MV-4-11 (cell line): Measurements from ENCODE around the gene CCM2.
"Not testable (repeated sequence)": the region's sequence is repeated elsewhere in the genome, so short reads cannot be mapped to it uniquely, and the experiment has no call there.

ENCODE experiments used
- DNase-seq: peaks from one replicate; lab custom pipeline; 2025; lab: John Stamatoyannopoulos, UW

The CCM2 gene

DNA sequence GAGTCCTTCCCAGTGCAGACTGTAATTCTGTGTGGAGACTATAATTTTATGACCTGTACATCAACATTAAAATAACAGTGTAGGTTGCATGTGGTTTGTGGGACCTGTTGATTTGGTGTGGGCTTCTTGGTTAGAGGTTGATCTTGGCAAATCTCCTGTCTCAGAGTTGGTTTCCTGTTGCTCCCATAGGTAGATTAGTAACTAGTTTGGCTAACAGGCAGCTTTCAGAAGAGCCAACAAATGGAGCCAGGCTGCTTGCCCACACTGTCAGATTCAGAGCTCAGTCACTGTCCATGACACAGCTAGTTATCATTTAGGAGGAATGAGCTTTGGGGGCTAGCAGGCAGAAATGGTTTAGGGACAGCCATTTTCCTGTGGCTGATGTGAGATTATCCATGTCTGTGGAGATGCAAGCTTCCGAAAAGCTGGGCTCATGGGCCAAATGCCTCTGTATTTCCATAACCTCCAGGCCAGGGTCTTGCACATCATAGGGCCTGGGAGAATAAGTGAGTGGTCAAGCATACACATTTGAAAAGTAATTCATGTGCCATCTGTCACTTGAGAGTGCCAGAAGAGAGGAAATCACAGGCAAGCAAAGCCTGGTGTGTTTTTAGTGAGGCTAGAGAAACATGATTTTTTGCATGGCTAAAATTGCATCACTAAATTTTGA is 33.4 kb downstream of the CCM2 start:
- no peak for DNase-seq

DNA sequence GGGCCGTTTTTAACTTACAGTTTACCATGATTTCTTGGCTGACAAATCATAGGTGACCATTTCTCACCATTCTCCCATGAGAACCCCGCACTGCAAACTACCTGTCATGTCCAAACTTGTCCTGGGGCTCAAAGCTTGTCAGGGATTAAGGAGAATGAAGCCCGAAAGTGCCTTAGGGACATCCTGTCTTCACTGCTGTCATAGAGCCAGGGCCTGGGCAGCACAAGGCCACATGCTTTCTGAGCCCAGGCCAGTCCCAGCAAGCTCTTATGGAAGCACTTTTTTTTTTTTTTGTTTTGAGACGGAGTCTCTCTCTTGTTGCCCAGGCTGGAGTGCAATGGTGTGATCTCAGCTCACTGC is 33.9 kb downstream of the CCM2 start:
- DNase-seq = no peak

DNA sequence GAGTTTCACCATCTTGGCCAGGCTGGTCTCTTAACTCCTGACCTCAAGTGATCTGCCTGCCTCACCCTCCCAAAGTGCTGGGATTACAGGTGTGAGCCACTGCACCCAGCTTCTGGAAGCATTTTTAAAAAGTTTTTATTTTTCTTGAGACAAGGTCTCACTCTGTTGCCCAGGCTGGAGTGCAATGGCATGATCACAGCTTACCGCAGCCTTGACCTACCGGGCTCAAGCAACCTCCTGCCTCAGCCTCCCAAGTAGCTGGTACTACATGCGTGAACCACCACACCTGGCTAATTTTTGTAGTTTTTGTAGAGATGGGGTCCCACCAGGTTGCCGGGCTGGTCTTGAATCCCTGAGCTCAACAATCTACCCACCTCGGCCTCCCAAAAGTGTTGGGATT is 34.7 kb downstream of the CCM2 start:
- not testable (repeated sequence) for DNase-seq

DNA sequence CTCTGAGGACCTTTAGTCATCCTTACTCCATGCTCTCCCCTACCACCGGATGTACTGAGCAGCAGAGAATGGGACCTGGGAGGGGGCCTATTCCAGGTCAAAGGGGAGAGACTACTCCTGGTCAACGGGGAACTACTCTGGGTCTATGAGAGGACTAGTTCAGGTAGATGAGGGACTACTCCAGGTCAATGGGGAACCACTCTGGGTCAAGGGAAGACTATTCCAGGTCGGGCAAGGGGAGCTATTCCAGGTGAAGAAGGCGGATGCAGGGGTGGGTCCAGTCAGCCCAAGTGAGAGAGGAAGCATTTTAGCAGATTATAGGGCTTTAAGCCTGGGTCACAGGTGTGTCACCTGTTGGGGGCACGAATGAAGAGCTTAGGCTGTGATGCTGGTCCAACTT is 35.4 kb downstream of the CCM2 start:
- no peak for DNase-seq

DNA sequence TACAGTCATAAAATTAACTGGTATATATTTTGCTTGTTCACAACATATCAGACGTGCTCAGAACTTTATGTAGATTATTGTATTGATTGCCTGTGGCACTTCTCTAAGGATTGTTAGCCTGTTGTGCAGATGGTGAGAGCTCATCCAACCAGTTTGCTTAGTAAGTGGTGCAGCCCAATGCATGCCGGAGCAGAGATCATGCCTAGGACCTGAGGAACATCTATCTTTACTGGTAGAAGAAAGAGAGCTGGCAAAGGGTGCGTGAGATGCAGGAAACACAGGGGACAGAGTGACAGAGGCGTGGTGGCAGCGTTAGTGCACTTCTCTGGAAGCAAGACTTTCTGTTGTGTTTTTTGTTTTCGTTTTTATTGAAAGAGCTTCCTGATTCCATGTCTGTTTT is 35.9 kb downstream of the CCM2 start:
- DNase-seq = no peak

- DNase-seq = no peak
Observed at GRCh38 chr7:45036317-45036716, 36.3 kb downstream of the CCM2 start.

- DNase-seq = no peak
Observed at GRCh38 chr7:45036796-45037195, 36.8 kb downstream of the CCM2 start.

GRCh38 chr7:45037876-45038275 is 37.9 kb downstream of the CCM2 start:
- no peak for DNase-seq

GRCh38 chr7:45039106-45039505 is 39.1 kb downstream of the CCM2 start:
- DNase-seq = no peak

DNA sequence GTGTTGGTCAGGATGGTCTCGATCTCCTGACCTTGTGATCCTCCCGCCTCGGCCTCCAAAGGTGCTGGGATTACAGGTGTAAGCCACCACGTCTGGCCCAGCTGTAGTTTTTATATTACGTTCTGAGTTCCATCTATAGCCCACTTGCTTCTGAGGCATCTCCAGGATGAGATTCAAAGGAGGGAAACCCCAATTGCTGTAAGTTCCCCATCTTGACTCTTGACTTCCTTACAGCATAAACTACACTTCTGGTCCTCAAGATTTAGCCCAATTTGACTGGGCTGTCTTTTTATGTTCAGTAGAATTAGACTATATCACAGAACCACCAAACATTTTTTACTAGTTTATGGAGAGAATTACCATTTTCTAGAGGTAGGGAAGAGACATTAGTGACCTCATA is 44.3 kb downstream of the CCM2 start:
- DNase-seq = no peak

DNA sequence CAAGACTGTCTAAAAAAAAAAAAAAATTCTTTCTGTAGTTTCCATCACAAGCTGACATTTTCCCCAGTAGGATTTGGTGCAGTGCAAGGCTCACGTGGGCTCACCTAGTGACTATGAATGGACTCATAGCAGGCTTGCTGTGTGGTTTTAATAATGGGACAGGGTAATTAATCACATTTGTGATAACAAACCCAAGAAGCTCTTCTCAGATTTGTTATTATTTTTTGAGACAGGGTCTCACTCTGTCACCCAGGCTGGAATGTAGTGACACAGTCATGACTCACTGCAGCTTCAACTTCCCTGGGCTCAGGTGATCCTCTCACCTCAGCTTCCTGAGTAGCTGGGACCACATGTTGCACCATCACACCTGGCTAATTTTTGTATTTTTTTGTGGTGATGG is 48.7 kb downstream of the CCM2 start:
- no peak for DNase-seq

GRCh38 chr7:45050198-45050597 is 50.2 kb downstream of the CCM2 start:
- DNase-seq = no peak

- no peak for DNase-seq
Observed at GRCh38 chr7:45052011-45052410, 52.0 kb downstream of the CCM2 start.

GRCh38 chr7:45053401-45053800 is 53.4 kb downstream of the CCM2 start:
- no peak for DNase-seq

DNA sequence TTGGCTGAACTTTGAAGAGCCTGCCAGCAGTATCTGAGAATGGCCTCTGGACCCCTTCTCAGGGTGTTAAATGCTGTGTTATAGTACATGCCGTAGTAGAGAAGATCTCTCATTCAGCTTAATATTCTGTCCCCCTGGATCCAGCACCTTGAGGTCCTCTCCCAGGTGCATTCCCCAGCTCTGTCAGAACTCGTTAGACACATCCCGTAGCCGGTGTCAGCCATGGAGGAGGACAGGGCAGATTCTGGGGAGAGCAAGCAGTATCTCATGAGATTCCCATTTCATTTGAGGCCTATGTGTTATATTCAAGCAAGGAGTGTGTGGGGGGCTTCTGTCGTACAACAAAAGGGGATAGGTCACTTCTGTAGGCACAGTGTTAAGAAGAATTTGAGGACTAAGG is 53.9 kb downstream of the CCM2 start:
- DNase-seq = no peak

DNA sequence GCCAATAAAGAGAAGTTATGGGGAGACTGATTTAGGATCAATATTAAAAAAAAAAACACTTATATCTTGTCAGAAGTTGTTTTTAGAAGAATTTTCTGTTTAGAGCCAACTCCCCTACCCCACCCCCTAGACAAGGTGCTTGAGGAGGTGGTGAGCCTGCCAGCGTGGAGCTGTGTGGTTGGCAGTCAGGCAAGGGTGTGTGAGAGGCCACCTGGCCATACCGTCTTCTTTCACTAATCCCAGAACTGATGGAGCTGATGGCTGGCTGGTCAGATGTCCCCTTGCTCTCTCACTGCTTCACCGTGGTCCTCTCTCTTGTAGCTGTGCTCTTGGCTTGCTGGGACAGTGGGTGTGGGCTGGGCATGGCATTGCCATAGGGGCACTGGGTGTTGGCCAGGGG is 54.4 kb downstream of the CCM2 start:
- DNase-seq = no peak

DNA sequence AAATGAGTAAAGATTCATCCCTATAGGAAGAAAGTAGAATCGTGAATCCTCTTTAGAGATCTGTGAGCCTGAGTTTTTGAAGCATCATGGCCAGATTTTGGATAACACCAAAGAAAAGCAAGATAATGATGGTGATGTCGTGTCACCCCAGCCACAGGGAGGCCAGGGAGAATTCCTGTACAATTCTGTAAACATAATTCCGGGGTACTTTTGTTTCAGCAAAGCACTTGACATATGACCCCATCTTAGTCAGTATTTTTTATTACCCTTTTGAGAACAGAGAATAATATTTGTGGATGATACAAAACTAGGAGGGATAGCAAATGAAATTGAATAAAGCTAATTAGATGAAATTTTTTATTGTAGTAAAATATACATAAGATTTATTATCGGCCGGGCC is 55.0 kb downstream of the CCM2 start:
- no peak for DNase-seq

DNA sequence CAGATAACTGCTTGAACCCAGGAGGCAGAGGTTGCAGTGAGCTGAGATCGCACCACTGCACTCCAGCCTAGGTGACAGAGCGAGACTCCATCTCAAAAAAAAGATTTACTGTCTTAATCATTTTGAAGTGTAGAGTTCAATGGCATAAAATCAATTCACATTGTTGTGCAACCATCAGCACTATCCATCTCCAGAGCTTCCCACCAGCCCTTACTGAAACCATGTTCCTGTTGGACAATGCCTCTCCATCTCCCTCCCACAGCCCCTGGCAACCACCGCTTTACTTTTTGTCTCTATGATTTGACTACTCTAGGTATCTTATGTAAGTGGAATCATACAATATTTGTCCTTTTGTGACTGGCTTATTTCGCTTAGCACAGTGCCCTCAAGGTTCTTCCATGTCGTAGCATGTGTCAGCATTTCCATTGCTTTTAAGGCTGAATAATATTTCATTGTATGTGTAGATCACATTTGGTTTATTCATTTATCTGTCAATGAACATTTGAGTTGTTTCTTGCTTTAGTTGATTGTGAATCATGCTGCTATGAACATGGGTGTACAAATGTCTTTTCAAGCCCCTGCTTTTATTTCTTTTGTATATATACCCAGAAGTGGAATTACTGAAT is 55.7 kb downstream of the CCM2 start:
- no peak for DNase-seq

- DNase-seq = no peak
Observed at GRCh38 chr7:45057878-45058277, 57.9 kb downstream of the CCM2 start.

DNA sequence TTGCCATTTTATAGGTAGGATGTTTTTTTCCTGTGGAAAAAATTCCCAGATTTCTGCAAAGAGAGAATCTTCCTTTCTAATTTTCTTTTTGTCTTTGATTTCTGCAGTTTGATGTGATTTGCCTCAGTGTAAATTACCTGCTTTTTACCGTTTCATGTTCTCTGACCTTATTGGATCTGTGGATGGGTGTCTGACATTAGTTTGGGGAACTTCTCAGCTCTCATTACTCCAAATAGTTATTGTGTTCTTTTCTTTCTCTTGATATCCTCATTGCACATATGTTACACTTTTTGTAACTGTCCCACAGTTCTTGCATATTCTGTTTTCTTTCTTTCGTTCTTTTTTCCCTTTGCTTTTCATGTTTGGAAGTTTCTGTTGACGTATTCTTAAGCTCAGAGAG is 60.3 kb downstream of the CCM2 start:
- DNase-seq = no peak

GRCh38 chr7:45061352-45061751 is 61.4 kb downstream of the CCM2 start:
- no peak for DNase-seq

DNA sequence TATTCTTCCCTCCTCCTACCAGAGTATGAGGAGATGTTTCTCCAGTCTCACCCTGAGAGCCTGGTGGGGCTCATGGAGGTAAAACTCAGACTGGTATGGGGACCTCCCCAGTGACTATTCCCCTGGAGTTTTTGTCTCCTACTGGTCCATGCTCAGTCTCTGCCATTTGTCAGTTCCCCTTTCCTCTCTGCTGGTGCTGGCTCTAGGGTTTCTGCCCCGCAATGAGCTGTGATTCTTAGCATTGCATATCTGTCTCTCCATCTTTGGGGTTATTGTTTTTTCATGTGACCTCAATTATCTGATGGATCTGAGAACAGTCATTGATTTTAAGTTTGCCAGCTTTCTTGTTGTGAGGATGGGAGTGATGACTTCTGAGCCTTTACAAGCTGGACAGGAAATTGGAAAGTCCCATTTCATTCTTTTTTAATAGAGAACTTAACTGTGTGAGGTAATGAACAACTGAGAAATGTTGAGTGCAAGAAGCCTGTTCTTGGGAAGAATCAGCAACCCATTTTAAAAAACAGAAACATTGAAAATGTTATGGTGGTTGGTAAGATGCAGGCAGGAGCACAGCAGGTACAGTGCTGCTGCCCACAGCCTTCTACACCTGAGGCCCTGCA is 61.9 kb downstream of the CCM2 start:
- DNase-seq = no peak

- DNase-seq = no peak
Observed at GRCh38 chr7:45064047-45064725, 64.2 kb downstream of the CCM2 start.
